T-cell (primary cell): ENCODE measurements around the gene C17orf100. TPM values are rescaled to one million over a fixed set of nuclear protein-coding genes. Genes with fewer than 3 reads are reported as not detected.
A peak's percentile ranks its signal among the peaks of the same experiment; 100 is the strongest.

ENCODE experiments used
- ATAC-seq, 4 experiments: fragments of 200-7000 bp in 3 of 4; fragments of 150-1000 bp in 1 of 4; cut with Tn5 transposase; replicated peaks in 1 of 4; 1 replicate in 3 of 4; 2 replicates in 1 of 4; pipeline ENCODE4 v1.10.0; 2021; ENCODE audit warnings: moderate library complexity in 3 of 4, mild to moderate bottlenecking in 2 of 4, moderate number of reproducible peaks in 1 of 4
- CTCF ChIA-PET, 2 donors: fragments of 300-600 bp; sonication (Branson Sonifier 250); formaldehyde crosslinking; loops; one replicate each; lab custom pipeline; 2022; ENCODE audit warnings: antibody characterized with exemption in 2 of 2; lab: Charles Lee
- POLR2A ChIA-PET, 2 donors: fragments of 300-600 bp; sonication (Branson Sonifier 250); formaldehyde crosslinking; loops; one replicate each; lab custom pipeline; 2022; ENCODE audit warnings: antibody characterized with exemption in 2 of 2; lab: Charles Lee
- DNase-seq, 35 experiments: peaks; one replicate each; pipeline versions ENCODE4 v3.0.0 to v3.0.0-alpha.2; 2013 to 2023
- H3K27ac ChIP-seq: one replicate; pipeline ENCODE4 v1.5.1; 2013; ENCODE audit warnings: low read length
- H3K27me3 ChIP-seq, 2 experiments: replicated peaks in 1 of 2; 1 replicate in 1 of 2; 2 replicates in 1 of 2; pipeline versions ENCODE4 v1.6.1 to v1.7.0; 2013; ENCODE audit warnings: low read length in 1 of 2, mixed read lengths in 1 of 2; ENCODE audit not compliant: control insufficient read depth in 2 of 2, insufficient read depth in 2 of 2; ENCODE audit errors: extremely low read depth in 1 of 2
- H3K36me3 ChIP-seq, 2 donors: 1 replicate in 1 of 2; 2 replicates in 1 of 2; pipeline versions ENCODE4 v1.6.1 to v1.7.0; 2013; ENCODE audit warnings: low read length in 1 of 2; ENCODE audit not compliant: control insufficient read depth in 2 of 2, insufficient read depth in 1 of 2; ENCODE audit errors: extremely low read depth in 1 of 2
- H3K4me1 ChIP-seq, 2 experiments: 1 replicate in 1 of 2; 2 replicates in 1 of 2; pipeline versions ENCODE4 v1.6.1 to v1.7.0; 2013; ENCODE audit warnings: low read length in 2 of 2, mixed read lengths in 1 of 2; ENCODE audit not compliant: insufficient read depth in 2 of 2, control insufficient read depth in 1 of 2; ENCODE audit errors: extremely low read depth in 1 of 2
- H3K4me3 ChIP-seq, 2 donors: 1 replicate in 1 of 2; 2 replicates in 1 of 2; pipeline versions ENCODE4 v1.5.1 to v1.7.0; 2013; ENCODE audit warnings: mild to moderate bottlenecking in 2 of 2, low read length in 1 of 2, moderate library complexity in 1 of 2; ENCODE audit not compliant: control insufficient read depth in 1 of 2; ENCODE audit errors: extremely low read depth in 1 of 2
- H3K9me3 ChIP-seq: 2 replicates; pipeline ENCODE4 v1.7.0; 2013
- H3K27ac Mint-ChIP-seq, 2 donors: one replicate each; pipeline ENCODE4 v1.8.0; 2020 to 2021; ENCODE audit warnings: mild to moderate bottlenecking in 2 of 2, mixed read lengths in 2 of 2
- H3K27me3 Mint-ChIP-seq, 2 donors: one replicate each; pipeline ENCODE4 v1.8.0; 2021 to 2022; ENCODE audit warnings: mixed read lengths in 2 of 2
- H3K36me3 Mint-ChIP-seq: one replicate; pipeline ENCODE4 v1.8.0; 2021; ENCODE audit warnings: mixed read lengths
- H3K4me1 Mint-ChIP-seq, 3 donors: one replicate each; pipeline ENCODE4 v1.8.0; 2020 to 2022; ENCODE audit warnings: mixed read lengths in 3 of 3, mild to moderate bottlenecking in 1 of 3
- H3K4me3 Mint-ChIP-seq, 3 donors: one replicate each; pipeline ENCODE4 v1.8.0; 2020 to 2022; ENCODE audit warnings: mild to moderate bottlenecking in 3 of 3, mixed read lengths in 3 of 3, moderate library complexity in 3 of 3
- H3K9me3 Mint-ChIP-seq, 3 donors: one replicate each; pipeline ENCODE4 v1.8.0; 2020 to 2022; ENCODE audit warnings: mixed read lengths in 3 of 3
- WGBS: methylation state at CpG from one replicate; pipeline ENCODE4 v1.1.5; 2013; ENCODE audit warnings: missing lambda C conversion rate; ENCODE audit not compliant: insufficient coverage; 5-methylcytosine and 5-hydroxymethylcytosine counted together
- total RNA-seq, 35 experiments: library from RNA in 6 of 35; stranded (reverse) in 6 of 35; fragments of 120-200 nt in 1 of 35; gene quantifications; one replicate each; pipeline versions ENCODE4 v1.2.1 to v1.2.4 and lab custom pipeline; 2013 to 2026

The C17orf100 gene
- 1 to 10 TPM; 1.1 to 3.5 (median 2.8) TPM for total RNA-seq
- 2.4 TPM for total RNA-seq (2013)
- 0.64 to 3.9 (median 2.0) reads per million in 29 experiments for total RNA-seq (lab: John Stamatoyannopoulos, UW)

- Histone ChIP-seq H3K9me3 (no peaks in the 10 kb centered on the region), H3K27me3 (peaks cover 0 to 13% of the 10 kb centered on the region in 2 experiments), H3K4me1 (peaks cover 20 to 36% of the 10 kb centered on the region in 2 experiments), H3K4me3 (peak within 1 kb of the TSS; percentile 69 to 79), H3K27ac (peak within 1 kb of the TSS; percentile 97), H3K36me3 (peaks cover 0 to 23% of the 10 kb centered on the region in 2 donors)
- POLR2A ChIA-PET, result interaction anchor here (0.5 to 1.5 kb wide), 6 partner anchors 10 to 1270 kb away, joined by 3 to 31 read pairs (median 4); partner anchors contain the start of genes KIAA0753 (in 1 of the 2), TXNDC17 (in 1 of the 2) and XAF1 (in 1 of the 2)
- peaks cover 26% of the 10 kb centered on the region for H3K36me3 Mint-ChIP-seq
- H3K27ac Mint-ChIP-seq, result peak within 1 kb of the TSS; percentile 99
- no peaks in the 10 kb centered on the region for H3K27me3 Mint-ChIP-seq
- peak within 1 kb of the TSS; percentile 97 to 99 (median 98) for H3K4me3 Mint-ChIP-seq
- CTCF ChIA-PET, result interaction anchor here (0.6 to 2.3 kb wide), 3 partner anchors 10 to 923 kb away, joined by 3 to 10 read pairs (median 3); partner anchors contain the start of genes KIAA0753 (in 1 of the 2) and TXNDC17 (in 1 of the 2)
- peak; percentile 85 to 96 (median 91) for DNase-seq
- peak; percentile 90 to 96 (median 96) for ATAC-seq
- H3K9me3 Mint-ChIP-seq, result no peaks in the 10 kb centered on the region
- WGBS, result under 1% methylated on average over 34 of the region's 35 CpGs
- H3K4me1 Mint-ChIP-seq, result peaks cover 68 to 80% (median 75%) of the 10 kb centered on the region in 3 donors
Measured at GRCh38 chr17:6651354-6651918, at the start of gene C17orf100, which contains the start of gene MED31. TSS of gene C17orf100 (plus strand) at chr17:6651762. CDS start at chr17:6651914, 152 bp downstream. TSS of gene MED31 (minus strand) at chr17:6651605. CDS start at chr17:6651528, 77 bp downstream.

GRCh38 chr17:6602141-6602540 lies 49.4 kb upstream of the C17orf100 start:
- CTCF ChIA-PET, result no interaction called here

DNA sequence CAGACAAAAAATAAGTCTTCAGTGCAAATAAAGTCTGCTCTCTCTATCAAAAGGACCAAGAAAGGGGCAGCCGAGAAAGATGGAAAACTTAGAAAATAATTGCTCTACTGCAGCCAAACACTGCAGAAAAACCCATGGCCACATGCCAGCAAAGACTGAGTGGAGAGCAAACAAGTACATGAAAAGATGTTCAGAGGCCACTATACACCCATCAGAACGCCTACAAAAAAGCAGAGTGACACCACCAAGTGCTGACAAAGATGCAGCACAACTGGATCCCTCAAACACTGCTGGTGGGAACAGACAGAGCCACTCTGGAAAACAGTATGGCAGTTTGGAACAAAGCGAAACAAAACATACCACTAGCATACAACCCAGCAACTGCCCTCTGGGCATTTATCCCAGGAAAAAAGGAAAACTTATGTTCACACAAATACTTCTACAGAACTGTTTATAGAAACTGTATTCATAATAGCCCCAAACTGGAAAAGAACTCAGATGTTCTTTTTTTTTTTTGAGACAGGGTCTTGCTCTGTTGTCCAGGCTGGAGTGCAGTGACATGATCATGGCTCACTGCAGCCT lies 47.7 kb upstream of the C17orf100 start:
- Mint-ChIP-seq H3K27me3 (no peaks in the 10 kb centered on the region), H3K4me3 (no peak overlapping the region), H3K27ac (no peak overlapping the region), H3K4me1 (peaks cover 0 to 2% (median 0%) of the 10 kb centered on the region in 3 donors), H3K36me3 (peaks cover 82% of the 10 kb centered on the region), H3K9me3 (no peaks in the 10 kb centered on the region)
- WGBS, result 90% methylated on average over 3 of the region's 3 CpGs
- ChIA-PET CTCF (no interaction called here), POLR2A (no interaction called here)
- no peak for DNase-seq
- Histone ChIP-seq H3K27me3 (no peaks in the 10 kb centered on the region), H3K27ac (no peak overlapping the region), H3K4me1 (no peaks in the 10 kb centered on the region), H3K36me3 (peaks cover 0 to 62% of the 10 kb centered on the region in 2 donors), H3K9me3 (no peaks in the 10 kb centered on the region), H3K4me3 (no peak overlapping the region)
- ATAC-seq, result no peak

More at GRCh38 chr17:6602141-6602540, 49.4 kb upstream of the C17orf100 start:
- H3K4me1 ChIP-seq, result no peaks in the 10 kb centered on the region
- Mint-ChIP-seq H3K4me3 (no peak overlapping the region), H3K27me3 (no peaks in the 10 kb centered on the region), H3K4me1 (peaks cover 0 to 2% (median 0%) of the 10 kb centered on the region in 3 donors), H3K36me3 (peaks cover 81% of the 10 kb centered on the region), H3K9me3 (no peaks in the 10 kb centered on the region), H3K27ac (no peak overlapping the region)
- no peak for DNase-seq
- ATAC-seq, result no peak
- H3K4me3 ChIP-seq, result no peak overlapping the region
- WGBS, result no CpG with 5 or more reads among the region's 2 CpGs
- H3K9me3 ChIP-seq, result no peaks in the 10 kb centered on the region
- POLR2A ChIA-PET, result no interaction called here
- peaks cover 0 to 61% of the 10 kb centered on the region in 2 donors for H3K36me3 ChIP-seq
- no peak overlapping the region for H3K27ac ChIP-seq
- H3K27me3 ChIP-seq, result no peaks in the 10 kb centered on the region

DNA sequence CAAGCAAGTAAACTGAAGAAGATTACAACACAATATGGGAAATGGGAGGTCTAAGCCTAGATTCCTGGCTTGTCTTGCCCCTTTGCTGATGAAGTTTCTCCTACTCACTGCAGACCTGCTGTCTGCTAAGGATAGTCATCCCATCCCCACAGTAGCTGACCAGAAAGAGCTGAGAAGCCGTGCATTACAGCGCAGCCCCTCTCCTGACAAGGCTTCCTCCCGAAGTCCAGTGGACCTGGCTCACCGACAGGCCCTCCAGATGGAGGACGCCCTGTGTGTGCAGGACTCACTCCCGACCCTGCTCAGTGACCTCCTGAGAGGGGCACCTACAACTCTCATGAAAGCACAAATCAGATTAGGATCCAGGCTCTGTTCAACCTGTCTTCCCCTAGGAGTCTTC lies 46.4 kb upstream of the C17orf100 start:
- Mint-ChIP-seq H3K4me1 (peaks cover 0 to 2% (median 0%) of the 10 kb centered on the region in 3 donors), H3K9me3 (no peaks in the 10 kb centered on the region), H3K36me3 (peaks cover 84% of the 10 kb centered on the region), H3K27ac (no peak overlapping the region), H3K27me3 (no peaks in the 10 kb centered on the region), H3K4me3 (no peak overlapping the region)
- POLR2A ChIA-PET, result interaction anchor here in 1 of 2 donors (0.6 kb wide), 1 partner anchor 1737 kb away, joined by 5 read pairs; no protein-coding TSS in a partner anchor
- no peaks in the 10 kb centered on the region for H3K9me3 ChIP-seq
- H3K27me3 ChIP-seq, result no peaks in the 10 kb centered on the region
- CTCF ChIA-PET, result no interaction called here
- peaks cover 0 to 65% of the 10 kb centered on the region in 2 donors for H3K36me3 ChIP-seq
- no peak overlapping the region for H3K4me3 ChIP-seq
- DNase-seq, result no peak
- 94% methylated on average over 5 of the region's 6 CpGs for WGBS
- H3K4me1 ChIP-seq, result no peaks in the 10 kb centered on the region
- no peak for ATAC-seq
- H3K27ac ChIP-seq, result no peak overlapping the region

GRCh38 chr17:6608321-6608720 lies 43.2 kb upstream of the C17orf100 start:
- ChIA-PET POLR2A (no interaction called here), CTCF (no interaction called here)
- DNase-seq, result no peak

GRCh38 chr17:6610011-6610410 lies 41.6 kb upstream of the C17orf100 start:
- WGBS, result no CpG with 5 or more reads among the region's 5 CpGs
- no peaks in the 10 kb centered on the region for H3K27me3 ChIP-seq
- H3K9me3 Mint-ChIP-seq, result no peaks in the 10 kb centered on the region
- ChIA-PET CTCF (interaction anchor here in 1 of 2 donors (0.6 kb wide), 1 partner anchor 19 kb away, joined by 3 read pairs; no protein-coding TSS in a partner anchor), POLR2A (interaction anchor here (0.7 kb wide), 2 partner anchors 9 to 1980 kb away, joined by 3 to 5 read pairs; no protein-coding TSS in a partner anchor)
- H3K36me3 Mint-ChIP-seq, result peaks cover 63% of the 10 kb centered on the region
- ATAC-seq (no peak), DNase-seq (no peak)
- H3K27ac Mint-ChIP-seq, result no peak overlapping the region
- H3K27ac ChIP-seq, result no peak overlapping the region
- H3K36me3 ChIP-seq, result peaks cover 5 to 62% of the 10 kb centered on the region in 2 donors
- no peaks in the 10 kb centered on the region for H3K9me3 ChIP-seq
- H3K4me1 Mint-ChIP-seq, result peaks cover 0 to 6% (median 0%) of the 10 kb centered on the region in 3 donors
- H3K27me3 Mint-ChIP-seq, result no peaks in the 10 kb centered on the region
- H3K4me1 ChIP-seq, result no peaks in the 10 kb centered on the region
- H3K4me3 ChIP-seq, result no peak overlapping the region
- H3K4me3 Mint-ChIP-seq, result no peak overlapping the region

More at GRCh38 chr17:6608321-6608720, 43.2 kb upstream of the C17orf100 start:
- no peak for ATAC-seq
- Histone ChIP-seq H3K36me3 (peaks cover 5 to 74% of the 10 kb centered on the region in 2 donors), H3K27ac (no peak overlapping the region), H3K9me3 (no peaks in the 10 kb centered on the region), H3K4me3 (no peak overlapping the region), H3K27me3 (no peaks in the 10 kb centered on the region), H3K4me1 (no peaks in the 10 kb centered on the region)
- no CpG with 5 or more reads among the region's 3 CpGs for WGBS
- no peaks in the 10 kb centered on the region for H3K9me3 Mint-ChIP-seq
- H3K36me3 Mint-ChIP-seq, result peaks cover 66% of the 10 kb centered on the region
- no peaks in the 10 kb centered on the region for H3K27me3 Mint-ChIP-seq
- no peak overlapping the region for H3K4me3 Mint-ChIP-seq
- no peak overlapping the region for H3K27ac Mint-ChIP-seq
- no peaks in the 10 kb centered on the region for H3K4me1 Mint-ChIP-seq
